SU-DHL-6 (cell line): ENCODE measurements around the gene PYGL.

ENCODE experiments used
- CTCF ChIP-seq: fragments of 200-600 bp; sonication (generic); IDR thresholded peaks from one replicate; pipeline ENCODE4 v1.5.1; 2017; ENCODE audit warnings: antibody characterized with exemption, mild to moderate bottlenecking, low read length, moderate library complexity; ENCODE audit not compliant: insufficient read depth, poor library complexity, severe bottlenecking
- EZH2phosphoT487 ChIP-seq: fragments of 200-600 bp; sonication (generic), shearing (Covaris generic); conservative IDR thresholded peaks from 2 replicates; pipeline ENCODE4 v1.6.1; 2018; ENCODE audit warnings: mild to moderate bottlenecking, antibody characterized with exemption, low read length, moderate library complexity, mixed read lengths

GRCh38 chr14:50924236-50924635 lies 20.0 kb downstream of the PYGL start:
- TF ChIP-seq CTCF, result no peak
- TF ChIP-seq EZH2phosphoT487, result no peak
